ENCODE measurements around the gene CLCN7.

The CLCN7 gene, protein sequence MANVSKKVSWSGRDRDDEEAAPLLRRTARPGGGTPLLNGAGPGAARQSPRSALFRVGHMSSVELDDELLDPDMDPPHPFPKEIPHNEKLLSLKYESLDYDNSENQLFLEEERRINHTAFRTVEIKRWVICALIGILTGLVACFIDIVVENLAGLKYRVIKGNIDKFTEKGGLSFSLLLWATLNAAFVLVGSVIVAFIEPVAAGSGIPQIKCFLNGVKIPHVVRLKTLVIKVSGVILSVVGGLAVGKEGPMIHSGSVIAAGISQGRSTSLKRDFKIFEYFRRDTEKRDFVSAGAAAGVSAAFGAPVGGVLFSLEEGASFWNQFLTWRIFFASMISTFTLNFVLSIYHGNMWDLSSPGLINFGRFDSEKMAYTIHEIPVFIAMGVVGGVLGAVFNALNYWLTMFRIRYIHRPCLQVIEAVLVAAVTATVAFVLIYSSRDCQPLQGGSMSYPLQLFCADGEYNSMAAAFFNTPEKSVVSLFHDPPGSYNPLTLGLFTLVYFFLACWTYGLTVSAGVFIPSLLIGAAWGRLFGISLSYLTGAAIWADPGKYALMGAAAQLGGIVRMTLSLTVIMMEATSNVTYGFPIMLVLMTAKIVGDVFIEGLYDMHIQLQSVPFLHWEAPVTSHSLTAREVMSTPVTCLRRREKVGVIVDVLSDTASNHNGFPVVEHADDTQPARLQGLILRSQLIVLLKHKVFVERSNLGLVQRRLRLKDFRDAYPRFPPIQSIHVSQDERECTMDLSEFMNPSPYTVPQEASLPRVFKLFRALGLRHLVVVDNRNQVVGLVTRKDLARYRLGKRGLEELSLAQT

DNA sequence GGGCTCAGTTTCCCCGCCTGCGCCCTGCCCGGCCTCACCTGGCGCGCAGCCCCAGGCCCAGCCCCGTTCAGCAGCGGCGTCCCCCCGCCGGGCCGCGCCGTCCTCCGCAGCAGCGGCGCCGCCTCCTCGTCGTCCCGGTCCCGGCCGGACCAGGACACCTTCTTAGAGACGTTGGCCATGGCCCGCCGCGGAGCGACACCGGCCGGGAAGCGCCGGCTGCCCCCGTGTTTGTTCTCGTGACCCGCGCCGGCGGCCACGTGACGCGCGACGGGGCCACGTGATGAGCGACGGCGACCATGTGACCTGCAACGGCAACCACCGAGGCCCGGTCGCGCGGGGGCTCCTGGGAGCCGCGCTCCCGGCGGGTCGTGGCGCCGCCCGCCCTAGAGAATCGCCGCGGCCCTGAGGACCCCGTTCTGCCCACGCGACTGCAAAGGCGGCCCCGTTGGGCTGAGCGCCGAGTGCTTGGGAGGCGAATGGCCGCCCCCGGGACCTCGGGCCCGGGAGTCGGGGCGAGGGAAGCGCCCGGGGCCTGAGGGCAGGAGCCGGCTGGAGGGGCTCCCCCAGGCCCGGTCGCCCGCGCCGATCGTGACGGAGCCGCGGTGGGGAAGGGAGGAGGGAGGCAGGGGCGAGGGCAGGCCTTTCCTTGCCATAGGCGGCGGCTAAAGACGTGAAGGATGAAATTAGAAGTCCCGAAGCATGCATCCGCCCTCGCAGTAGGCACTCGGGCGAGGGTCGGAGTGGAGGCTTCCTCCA lies at the start of gene CLCN7:
Gene CLCN7 (minus strand): TSS at position 233 of the 756 bp plus-strand sequence. CDS start 54 bp downstream, at position 179.
- DNase-seq = peak; percentile 82 to 86

GRCh38 chr16:1524366-1524765 lies 49.5 kb upstream of the CLCN7 start:
- no peak for DNase-seq

- DNase-seq = no peak
Observed at GRCh38 chr16:1523581-1524245, 48.9 kb upstream of the CLCN7 start.

- no peak for DNase-seq
Observed at GRCh38 chr16:1520461-1520860, 45.6 kb upstream of the CLCN7 start.

GRCh38 chr16:1519831-1520230 lies 45.0 kb upstream of the CLCN7 start:
- DNase-seq = no peak

DNA sequence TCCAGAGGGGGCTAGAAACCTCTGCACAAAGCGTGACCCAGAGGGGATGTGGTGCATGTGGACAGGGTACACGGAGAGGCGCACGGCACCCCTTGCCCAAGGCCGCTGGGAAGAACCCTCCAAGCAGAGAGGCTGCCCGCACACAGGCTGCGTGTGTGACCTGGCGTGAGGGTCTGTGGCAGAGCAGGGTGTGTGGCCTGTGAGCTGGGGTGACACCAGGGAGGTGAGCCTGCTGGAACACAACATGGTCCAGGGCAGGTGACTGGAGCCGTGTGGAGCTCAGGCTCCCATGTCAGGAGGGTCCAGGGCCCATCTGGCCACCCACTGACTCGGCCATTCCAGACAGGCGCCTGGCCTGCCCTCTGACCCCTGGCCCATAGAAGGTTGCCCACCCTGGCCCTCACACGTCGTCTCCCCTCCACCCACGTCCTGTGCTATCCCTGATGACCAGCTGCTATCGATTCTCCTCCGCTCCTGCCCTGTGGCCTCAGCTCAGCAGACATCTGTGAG lies 43.9 kb upstream of the CLCN7 start:
- no peak for DNase-seq

DNA sequence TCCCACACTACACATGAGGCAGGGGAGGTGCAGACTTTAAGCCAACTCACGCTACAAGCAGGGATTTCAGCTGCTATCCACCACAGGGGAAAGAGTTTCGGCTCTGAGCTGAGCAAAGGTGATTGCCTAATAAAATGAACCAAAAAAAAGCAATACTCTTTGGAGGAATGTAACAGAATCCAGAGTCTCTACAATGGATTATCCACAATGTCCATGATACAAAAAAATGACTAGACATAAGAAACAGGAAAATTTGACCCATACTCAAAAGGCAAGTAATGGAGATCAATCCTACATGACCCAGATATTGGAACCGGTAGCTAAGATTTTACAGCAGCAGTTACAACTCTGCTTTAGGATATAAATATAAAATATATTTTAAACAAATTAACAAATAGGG lies 39.7 kb upstream of the CLCN7 start:
- DNase-seq = no peak

GRCh38 chr16:1512774-1513173 lies 37.9 kb upstream of the CLCN7 start:
- DNase-seq = no peak

GRCh38 chr16:1511662-1512569 lies 37.1 kb upstream of the CLCN7 start:
- no peak for DNase-seq

DNA sequence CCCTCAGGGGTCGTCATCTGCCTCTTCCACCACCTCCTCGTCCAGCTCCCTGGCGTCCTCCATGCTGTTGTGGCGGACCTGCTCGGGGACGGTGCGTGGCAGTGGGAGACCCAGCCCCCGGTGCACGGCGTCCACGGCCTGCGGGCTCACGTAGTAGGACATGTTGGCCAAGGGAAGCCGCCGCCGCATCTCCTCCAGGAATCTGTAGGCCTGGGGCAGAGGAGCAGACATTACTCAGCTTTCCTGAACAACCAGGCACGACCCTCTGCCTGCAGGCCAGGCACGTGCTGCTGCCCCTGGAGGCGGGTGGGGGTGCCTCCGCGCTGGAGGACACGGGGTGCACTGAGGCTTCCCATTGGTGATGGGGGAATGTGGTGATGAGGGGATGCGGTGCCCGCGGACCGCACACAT lies 36.1 kb upstream of the CLCN7 start:
- no peak for DNase-seq

DNA sequence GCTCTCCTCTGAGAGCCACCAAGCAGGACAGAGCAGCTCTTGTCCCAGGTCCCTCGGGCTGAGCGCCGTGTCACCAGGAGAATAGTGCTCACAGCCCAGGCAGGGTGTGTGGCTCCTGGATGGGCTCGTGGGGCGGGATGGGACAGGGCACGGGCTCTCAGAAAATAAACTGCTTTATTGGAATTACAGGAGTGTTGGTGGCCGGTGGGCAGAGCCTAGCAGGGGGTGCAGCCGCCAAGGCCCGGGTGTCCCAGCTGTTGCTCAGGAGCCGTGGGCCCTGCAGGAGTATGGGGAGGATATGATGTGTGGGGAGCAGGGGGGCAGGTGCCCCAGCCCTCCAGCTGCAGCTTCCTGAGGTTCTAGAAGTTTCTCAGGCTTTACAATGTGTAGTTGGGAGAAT lies 35.4 kb upstream of the CLCN7 start:
- DNase-seq = no peak

GRCh38 chr16:1509307-1510221 lies 34.7 kb upstream of the CLCN7 start:
- DNase-seq = no peak

GRCh38 chr16:1508494-1509187 lies 33.8 kb upstream of the CLCN7 start:
- no peak for DNase-seq

- DNase-seq = no peak
Observed at GRCh38 chr16:1506494-1507213, 31.8 kb upstream of the CLCN7 start.

DNA sequence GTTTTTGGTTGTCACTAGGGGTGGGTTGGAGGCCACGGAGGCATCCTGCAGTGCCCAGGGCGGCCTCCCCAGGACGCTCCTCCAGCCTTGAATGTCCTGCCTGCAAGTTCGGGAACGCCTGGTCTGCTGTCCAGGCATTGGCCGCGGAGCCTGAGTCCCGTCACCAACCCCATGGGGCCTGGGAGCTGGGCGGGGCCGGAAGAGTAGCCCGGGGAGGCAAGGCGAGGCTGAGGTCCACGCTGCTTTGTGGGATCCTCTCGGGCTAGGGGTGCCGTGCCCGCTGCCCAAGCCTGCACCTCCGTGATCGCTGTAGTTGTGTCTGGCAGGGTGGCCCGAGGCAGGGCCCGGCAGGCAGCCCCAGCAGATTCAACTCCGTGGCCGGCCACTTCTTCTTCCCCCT lies 31.1 kb upstream of the CLCN7 start:
- DNase-seq = no peak

DNA sequence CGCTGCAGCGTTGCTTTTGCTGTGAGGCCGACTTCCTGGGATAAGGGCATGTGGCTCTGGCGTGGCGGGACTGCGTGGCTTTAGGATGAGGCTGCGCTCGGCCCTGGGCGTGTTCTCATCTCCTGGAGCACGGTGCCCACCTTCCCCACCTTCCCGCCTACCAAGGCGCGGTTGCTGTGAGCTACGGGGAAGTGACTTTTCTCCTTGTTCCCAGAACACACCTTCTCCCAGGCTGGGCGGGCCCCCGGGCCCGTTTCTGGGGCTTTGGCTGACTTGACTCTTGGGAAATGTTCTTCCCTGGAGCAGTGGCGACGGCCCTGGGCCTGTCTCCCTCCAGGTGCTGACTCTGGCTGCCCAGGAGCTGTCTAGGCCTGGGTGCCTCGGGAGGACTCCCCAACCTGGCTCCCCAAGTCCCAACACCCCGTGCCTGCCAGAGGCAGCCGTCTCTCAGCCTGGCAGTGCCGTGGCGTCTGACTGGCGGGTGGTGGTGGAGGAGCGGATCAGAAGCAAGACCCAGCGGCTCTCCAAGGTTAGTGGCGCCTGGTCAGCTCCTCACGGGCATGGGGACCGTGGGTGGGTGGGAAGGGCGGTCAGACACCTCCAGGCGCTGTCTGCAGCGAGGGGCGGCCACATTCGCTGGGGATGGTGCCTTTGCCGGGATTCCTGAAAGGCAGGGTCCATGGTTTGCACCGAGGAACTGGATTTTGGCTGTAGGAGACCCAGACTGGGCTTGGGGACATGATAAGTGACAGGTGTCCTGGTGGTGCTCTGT lies 30.4 kb upstream of the CLCN7 start:
- DNase-seq = no peak

DNA sequence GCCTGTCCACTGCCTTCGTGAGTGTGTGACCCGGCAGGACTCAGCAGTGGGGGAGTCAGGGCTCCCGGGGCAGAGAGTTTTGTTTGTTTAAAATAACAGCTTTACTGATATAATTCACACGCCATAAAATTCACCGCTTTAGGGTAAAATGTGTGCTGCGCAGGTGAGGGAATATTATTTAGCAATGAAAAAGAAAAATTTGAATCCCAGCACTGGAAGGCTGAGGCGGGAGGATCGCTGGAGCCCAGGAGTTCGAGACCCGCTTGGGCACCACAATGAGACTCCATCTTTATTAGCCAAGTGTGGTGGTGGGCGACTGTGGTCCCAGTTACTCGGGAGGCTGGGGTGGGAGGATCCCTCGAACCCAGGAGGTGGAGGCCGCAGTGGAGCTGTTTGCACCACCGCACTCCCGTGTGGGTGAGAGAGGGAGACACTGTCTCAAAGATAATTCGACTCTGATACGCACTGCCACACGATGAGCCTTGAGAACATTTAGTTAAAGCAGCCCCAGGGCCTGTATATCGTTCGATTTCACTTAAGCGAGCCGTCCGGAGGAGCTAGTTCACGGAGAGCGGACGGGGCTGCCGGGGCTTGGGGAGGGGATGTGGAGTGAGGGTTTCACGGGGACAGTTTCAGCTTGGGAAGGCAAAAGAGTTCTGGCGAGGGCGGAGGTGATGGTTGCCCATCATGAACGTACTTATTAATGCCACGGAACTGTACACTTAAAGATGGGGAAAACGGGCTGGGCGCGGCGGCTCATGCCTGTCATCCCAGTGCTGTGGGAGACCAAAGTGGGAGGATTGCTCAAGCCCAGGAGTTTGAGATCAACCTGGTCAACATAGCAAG lies 28.5 kb upstream of the CLCN7 start:
- no peak for DNase-seq
